Colonic mucosa (tissue), 4 donors: Measurements from ENCODE around the gene ZMIZ1. TPM values are rescaled to one million over a fixed set of nuclear protein-coding genes. Genes with fewer than 3 reads are reported as not detected.

ENCODE experiments used
- DNase-seq: peaks from one replicate; pipeline ENCODE4 v3.0.0-alpha.2; 2020
- H3K27ac ChIP-seq: fragments of 200-600 bp; one replicate; pipeline ENCODE4 v1.8.0; 2021
- H3K27me3 ChIP-seq: fragments of 200-600 bp; one replicate; pipeline ENCODE4 v1.8.0; 2021
- H3K36me3 ChIP-seq: fragments of 200-600 bp; one replicate; pipeline ENCODE4 v1.8.0; 2021
- H3K4me1 ChIP-seq: fragments of 200-600 bp; one replicate; pipeline ENCODE4 v1.8.0; 2021; ENCODE audit warnings: mild to moderate bottlenecking
- H3K4me3 ChIP-seq: fragments of 200-600 bp; one replicate; pipeline ENCODE4 v1.8.0; 2021
- H3K9ac ChIP-seq, 2 donors: one replicate each; pipeline ENCODE4 v1.7.0; 2013; ENCODE audit warnings: control low read depth in 2 of 2, low read depth in 2 of 2, low read length in 2 of 2
- H3K9me3 ChIP-seq: fragments of 200-600 bp; one replicate; pipeline ENCODE4 v1.8.0; 2021
- CTCF ChIP-seq: fragments of 200-600 bp; IDR thresholded peaks from one replicate; pipeline ENCODE4 v1.8.0; 2022; ENCODE audit warnings: antibody characterized with exemption, mild to moderate bottlenecking
- intact Hi-C: fragments of 100-400 bp; cut with DNase I; formaldehyde crosslinking; loops from one replicate; pipeline ENCODE4 v1.14.1; 2022
- total RNA-seq, 2 donors: library from RNA; stranded (reverse); fragmentation: NEBNext Ultra II Directional in 1 of 2; extraction: Animal tissue kit (Norgen Biotek cat#: 25700) in 1 of 2; gene quantifications; one replicate each; pipeline ENCODE4 v1.2.1, GENCODE V29; 2021
- donor health status: healthy.
- donor health status: DM: no; HTN: no; CAD: no.
- donor health status: DM: no; HTN: no; CAD: no.

Gene ZMIZ1
- total RNA-seq, 2 donors from 2014 or later: 51.0 to 54.0 TPM

- Histone ChIP-seq H3K9me3 (no peaks in the 10 kb centered on the region), H3K4me3 (no peak overlapping the region), H3K4me1 (no peaks in the 10 kb centered on the region), H3K36me3 (no peaks in the 10 kb centered on the region), H3K9ac (peak overlapping the region in 1 of 2 donors; percentile 1), H3K27me3 (no peaks in the 10 kb centered on the region), H3K27ac (no peak overlapping the region)
- no peak for DNase-seq
- intact Hi-C loops: no loop called here
- TF ChIP-seq CTCF: no peak
Observed at GRCh38 chr10:79173582-79174262, 105.0 kb downstream of the ZMIZ1 start.

GRCh38 chr10:79176052-79176501, 107.3 kb downstream of the ZMIZ1 start:
- DNase-seq: no peak
- no peaks in the 10 kb centered on the region for H3K9me3 ChIP-seq
- no peaks in the 10 kb centered on the region for H3K4me1 ChIP-seq
- no peak overlapping the region for H3K27ac ChIP-seq
- intact Hi-C loops: no loop called here
- H3K36me3 ChIP-seq: no peaks in the 10 kb centered on the region
- H3K9ac ChIP-seq: no peak overlapping the region
- no peaks in the 10 kb centered on the region for H3K27me3 ChIP-seq
- no peak for TF ChIP-seq CTCF
- no peak overlapping the region for H3K4me3 ChIP-seq

GRCh38 chr10:79176949-79177602, 108.3 kb downstream of the ZMIZ1 start:
- Histone ChIP-seq H3K4me1 (peaks cover under 1% of the 10 kb centered on the region), H3K36me3 (no peaks in the 10 kb centered on the region), H3K27me3 (no peaks in the 10 kb centered on the region), H3K27ac (peak overlapping the region; percentile 27), H3K9ac (no peak overlapping the region), H3K9me3 (no peaks in the 10 kb centered on the region), H3K4me3 (no peak overlapping the region)
- TF ChIP-seq CTCF: no peak
- no peak for DNase-seq
- intact Hi-C loops: no loop called here

GRCh38 chr10:79178070-79178576, 109.4 kb downstream of the ZMIZ1 start:
- Histone ChIP-seq H3K9me3 (no peaks in the 10 kb centered on the region), H3K27ac (no peak overlapping the region), H3K4me3 (no peak overlapping the region), H3K4me1 (peaks cover 4% of the 10 kb centered on the region), H3K27me3 (no peaks in the 10 kb centered on the region), H3K9ac (peak overlapping the region in 1 of 2 donors; percentile 21), H3K36me3 (no peaks in the 10 kb centered on the region)
- DNase-seq: no peak
- TF ChIP-seq CTCF: no peak
- intact Hi-C loops: no loop called here

GRCh38 chr10:79178614-79179163, 109.9 kb downstream of the ZMIZ1 start:
- H3K4me3 ChIP-seq: no peak overlapping the region
- H3K27me3 ChIP-seq: no peaks in the 10 kb centered on the region
- intact Hi-C loops: no loop called here
- peaks cover 4% of the 10 kb centered on the region for H3K4me1 ChIP-seq
- peak overlapping the region; percentile 20 for H3K27ac ChIP-seq
- DNase-seq: no peak
- no peaks in the 10 kb centered on the region for H3K9me3 ChIP-seq
- no peaks in the 10 kb centered on the region for H3K36me3 ChIP-seq
- H3K9ac ChIP-seq: peak overlapping the region in 1 of 2 donors; percentile 21
- no peak for TF ChIP-seq CTCF
